Neuronal stem cell (in vitro differentiated cells): Measurements from ENCODE around the gene PLAU.
A peak's percentile ranks its signal among the peaks of the same experiment; 100 is the strongest.

Experiments
- DNase-seq: peaks from one replicate; pipeline ENCODE4 v3.0.0-alpha.2; 2013; ENCODE audit warnings: low spot score
- H2AFZ ChIP-seq: one replicate; pipeline ENCODE4 v1.6.1; 2013; ENCODE audit warnings: mild to moderate bottlenecking, low read length, inconsistent platforms
- H2AK5ac ChIP-seq: 2 replicates; pipeline ENCODE4 v1.6.1; 2013; ENCODE audit warnings: low read depth, mild to moderate bottlenecking, inconsistent platforms, low read length, moderate library complexity, mixed read lengths
- H2BK120ac ChIP-seq: 2 replicates; pipeline ENCODE4 v1.6.1; 2013; ENCODE audit warnings: low read depth, mild to moderate bottlenecking, inconsistent platforms, low read length, moderate library complexity, mixed read lengths
- H2BK12ac ChIP-seq: one replicate; pipeline ENCODE4 v1.6.1; 2013; ENCODE audit warnings: low read length, inconsistent platforms
- H2BK15ac ChIP-seq: 2 replicates; pipeline ENCODE4 v1.6.1; 2013; ENCODE audit warnings: mild to moderate bottlenecking, low read length, inconsistent platforms, mixed read lengths
- H2BK5ac ChIP-seq: one replicate; pipeline ENCODE4 v1.6.1; 2013; ENCODE audit warnings: inconsistent platforms, mild to moderate bottlenecking, low read length, moderate library complexity
- H3K14ac ChIP-seq: one replicate; pipeline ENCODE4 v1.6.1; 2013; ENCODE audit warnings: low read length, inconsistent platforms
- H3K18ac ChIP-seq: 2 replicates; pipeline ENCODE4 v1.6.1; 2013; ENCODE audit warnings: low read length, inconsistent platforms
- H3K23ac ChIP-seq: 2 replicates; pipeline ENCODE4 v1.6.1; 2013; ENCODE audit warnings: low read depth, mild to moderate bottlenecking, mixed read lengths, low read length, inconsistent platforms; ENCODE audit not compliant: poor library complexity
- H3K27ac ChIP-seq: replicated peaks from 3 replicates; pipeline ENCODE4 v1.5.1; 2013; ENCODE audit warnings: low read length, inconsistent platforms
- H3K27me3 ChIP-seq, 3 experiments: 2 replicates each; pipeline ENCODE4 v1.6.1; 2013; ENCODE audit warnings: low read length in 3 of 3, mild to moderate bottlenecking in 2 of 3, inconsistent platforms in 1 of 3, low read depth in 1 of 3, mixed read lengths in 1 of 3, moderate library complexity in 1 of 3; ENCODE audit not compliant: control insufficient read depth in 3 of 3, insufficient read depth in 3 of 3
- H3K36me3 ChIP-seq, 2 donors: replicated peaks in 1 of 2; 2 replicates each; pipeline ENCODE4 v1.6.1; 2013; ENCODE audit warnings: low read length in 2 of 2; ENCODE audit not compliant: control insufficient read depth in 2 of 2, insufficient read depth in 2 of 2
- H3K4ac ChIP-seq: 2 replicates; pipeline ENCODE4 v1.6.1; 2013; ENCODE audit warnings: inconsistent platforms, mild to moderate bottlenecking, low read length, moderate library complexity
- H3K4me1 ChIP-seq, 2 donors: 1 replicate in 1 of 2; 2 replicates in 1 of 2; pipeline ENCODE4 v1.6.1; 2013; ENCODE audit warnings: low read length in 2 of 2, low read depth in 1 of 2; ENCODE audit not compliant: control insufficient read depth in 2 of 2, insufficient read depth in 1 of 2
- H3K4me2 ChIP-seq: one replicate; pipeline ENCODE4 v1.6.1; 2013; ENCODE audit warnings: mild to moderate bottlenecking, low read length, inconsistent platforms; ENCODE audit not compliant: insufficient read depth, poor library complexity, severe bottlenecking
- H3K4me3 ChIP-seq, 2 donors: 2 replicates each; pipeline ENCODE4 v1.5.1; 2013; ENCODE audit warnings: low read length in 2 of 2, mild to moderate bottlenecking in 2 of 2, inconsistent platforms in 1 of 2, moderate library complexity in 1 of 2
- H3K79me1 ChIP-seq: one replicate; pipeline ENCODE4 v1.6.1; 2013; ENCODE audit warnings: low read depth, mild to moderate bottlenecking, inconsistent platforms, low read length, moderate library complexity
- H3K9ac ChIP-seq: one replicate; pipeline ENCODE4 v1.6.1; 2013; ENCODE audit warnings: mild to moderate bottlenecking, low read depth, low read length, inconsistent platforms; ENCODE audit not compliant: poor library complexity
- H3K9me3 ChIP-seq, 2 donors: replicated peaks in 1 of 2; 2 replicates each; pipeline versions ENCODE3 to v1.6.1; 2013; ENCODE audit warnings: low read length in 2 of 2, mild to moderate bottlenecking in 2 of 2, inconsistent platforms in 1 of 2, low read depth in 1 of 2, mixed read lengths in 1 of 2, moderate library complexity in 1 of 2; ENCODE audit not compliant: control insufficient read depth in 2 of 2, insufficient read depth in 1 of 2
- H4K8ac ChIP-seq: one replicate; pipeline ENCODE4 v1.6.1; 2013; ENCODE audit warnings: low read depth, mild to moderate bottlenecking, inconsistent platforms, low read length, moderate library complexity
- H4K91ac ChIP-seq: one replicate; pipeline ENCODE4 v1.6.1; 2013; ENCODE audit warnings: low read length, low read depth, mild to moderate bottlenecking, inconsistent platforms; ENCODE audit not compliant: poor library complexity
- WGBS, 2 donors: extraction: QIAGEN DNeasy Blood & Tissue Kit; methylation state at CpG; one replicate each; pipeline ENCODE4 v1.1.7; 2013; ENCODE audit warnings: missing lambda C conversion rate in 2 of 2, mixed read lengths in 1 of 2; ENCODE audit not compliant: insufficient read length in 2 of 2, insufficient replicate concordance in 1 of 2; ENCODE audit errors: extremely low coverage in 2 of 2; 5-methylcytosine and 5-hydroxymethylcytosine counted together

Gene PLAU

DNA sequence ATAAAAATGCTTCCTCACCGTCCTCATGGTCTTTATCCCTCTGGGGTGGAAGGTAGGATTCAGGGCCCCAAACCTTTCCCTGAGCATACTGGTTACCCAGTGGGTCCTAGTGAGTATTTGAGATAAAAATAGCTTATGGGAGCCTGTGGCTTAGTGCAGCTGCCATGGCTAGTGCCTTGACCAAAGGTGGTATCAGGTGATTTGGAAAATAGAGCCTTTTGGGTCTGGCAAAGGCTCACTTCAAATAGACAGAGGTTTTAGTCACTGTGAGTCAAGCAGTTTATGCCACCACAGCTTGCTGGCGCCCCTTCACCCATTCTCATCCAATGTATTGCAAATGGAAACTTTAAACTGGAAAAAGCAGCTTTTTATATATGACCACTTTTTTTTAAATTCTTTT lies 30.4 kb downstream of the PLAU start:
- Histone ChIP-seq H3K4me2 (no peak overlapping the region), H4K8ac (no peak overlapping the region), H3K9me3 (peaks cover 0 to 3% of the 10 kb centered on the region in 2 donors), H3K36me3 (no peaks in the 10 kb centered on the region), H3K23ac (no peak overlapping the region), H2AFZ (peak overlapping the region; percentile 94), H2BK12ac (no peak overlapping the region), H3K9ac (no peak overlapping the region), H2BK120ac (peak overlapping the region; percentile 0), H3K4ac (no peak overlapping the region), H2BK5ac (no peak overlapping the region), H3K79me1 (no peaks in the 10 kb centered on the region), H2BK15ac (peak overlapping the region; percentile 1), H3K27ac (no peak overlapping the region), H2AK5ac (no peak overlapping the region), H3K14ac (no peak overlapping the region), H3K4me3 (no peak overlapping the region), H3K27me3 (peaks cover 0 to 10% (median 2%) of the 10 kb centered on the region in 3 experiments), H3K18ac (peak overlapping the region; percentile 16), H4K91ac (no peak overlapping the region), H3K4me1 (peaks cover 7 to 8% of the 10 kb centered on the region in 2 donors)
- DNase-seq = no peak
- WGBS, 2 donors = no CpG with 5 or more reads among the region's 2 CpGs

DNA sequence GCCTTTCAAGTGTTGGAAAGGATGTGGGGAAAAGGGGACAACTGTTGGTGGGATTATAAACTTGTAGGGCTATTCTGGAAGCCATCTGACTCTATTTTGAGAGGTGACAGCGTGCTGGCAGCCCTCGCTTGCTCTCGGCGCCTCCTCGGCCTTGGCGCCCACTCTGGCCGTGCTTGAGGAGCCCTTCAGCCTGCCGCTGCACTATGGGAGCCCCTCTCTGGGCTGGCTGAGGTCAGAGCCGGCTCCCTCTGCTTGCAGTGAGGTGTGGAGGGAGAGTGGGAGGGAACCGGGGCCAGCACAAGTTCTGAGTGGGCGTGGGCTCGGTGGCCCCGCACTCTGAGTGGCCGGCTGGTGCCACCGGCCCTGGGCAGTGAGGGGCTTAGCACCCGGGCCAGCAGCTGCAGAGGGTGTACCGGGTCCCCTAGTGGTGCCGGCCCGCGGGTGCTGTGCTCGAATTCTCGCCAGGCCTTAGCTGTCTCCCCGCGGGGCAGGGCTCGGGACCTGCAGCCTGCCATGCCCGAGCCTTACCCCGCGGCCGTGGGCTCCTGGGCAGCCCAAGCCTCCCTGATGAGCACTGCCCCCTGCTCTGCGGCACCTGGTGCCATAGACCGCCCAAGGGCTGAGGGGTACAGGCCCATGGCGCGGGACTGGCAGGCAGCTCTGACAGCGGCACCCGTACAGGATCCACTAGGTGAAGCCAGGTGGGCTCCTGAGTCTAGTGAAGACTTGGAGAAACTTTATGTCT lies 33.6 kb downstream of the PLAU start:
- Histone ChIP-seq H3K79me1 (no peaks in the 10 kb centered on the region), H2BK120ac (no peak overlapping the region), H3K4me1 (peaks cover 7 to 8% of the 10 kb centered on the region in 2 donors), H3K36me3 (no peaks in the 10 kb centered on the region), H4K8ac (no peak overlapping the region), H2BK12ac (no peak overlapping the region), H3K4me3 (no peak overlapping the region), H3K27ac (no peak overlapping the region), H3K4ac (no peak overlapping the region), H3K9ac (no peak overlapping the region), H3K14ac (no peak overlapping the region), H4K91ac (peak overlapping the region; percentile 5), H3K4me2 (no peak overlapping the region), H3K27me3 (peaks cover 0 to 2% (median 0%) of the 10 kb centered on the region in 3 experiments), H2BK5ac (no peak overlapping the region), H3K23ac (no peak overlapping the region), H2AFZ (no peak overlapping the region), H3K9me3 (peaks cover 0 to 3% of the 10 kb centered on the region in 2 donors), H2AK5ac (no peak overlapping the region), H3K18ac (no peak overlapping the region), H2BK15ac (peak overlapping the region; percentile 49)
- WGBS, 2 donors = no CpG with 5 or more reads among the region's 35 CpGs
- no peak for DNase-seq

DNA sequence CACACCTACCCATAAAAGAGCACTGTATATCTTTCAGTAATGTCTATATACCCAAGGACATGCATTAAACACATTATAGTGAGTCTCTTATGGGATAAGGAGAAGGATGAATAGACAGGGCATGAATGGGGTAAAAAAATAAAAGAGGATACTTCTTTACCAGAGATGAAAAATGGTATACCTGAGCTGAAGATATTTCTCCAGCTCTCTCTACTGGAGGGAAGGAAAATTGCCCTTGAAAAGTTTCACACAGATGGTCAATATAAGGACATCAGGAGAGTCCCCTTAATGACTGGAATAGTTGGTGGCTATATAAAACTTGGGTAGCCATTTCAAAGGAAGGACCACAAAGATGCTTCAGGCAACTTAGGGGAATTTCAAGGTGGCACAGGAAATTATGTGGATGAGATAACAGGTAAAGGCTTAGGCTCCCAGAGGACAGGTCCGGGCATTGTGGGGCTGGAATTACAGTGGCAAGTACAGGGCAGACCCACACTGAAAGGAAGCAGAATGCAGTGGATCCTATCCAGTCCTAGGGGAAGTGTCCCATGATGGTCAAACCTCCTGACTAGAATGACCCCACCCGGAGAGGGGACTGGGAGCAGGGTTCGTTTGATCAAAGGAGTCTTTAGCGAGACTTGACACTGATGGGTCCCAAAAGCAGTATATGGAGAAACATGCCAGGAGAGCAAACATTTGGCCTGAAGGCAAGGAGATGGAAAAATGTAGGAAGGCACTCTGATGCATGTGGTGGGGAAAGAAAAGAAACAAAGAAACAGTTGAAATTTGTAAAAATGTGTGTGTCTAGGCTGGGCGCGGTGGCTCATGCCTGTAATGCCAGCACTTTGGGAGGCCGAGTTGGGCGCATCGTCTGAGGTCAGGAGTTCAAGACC lies 35.6 kb downstream of the PLAU start:
- Histone ChIP-seq H3K9me3 (peaks cover 0 to 3% of the 10 kb centered on the region in 2 donors), H2BK5ac (no peak overlapping the region), H3K79me1 (no peaks in the 10 kb centered on the region), H3K18ac (no peak overlapping the region), H4K8ac (no peak overlapping the region), H3K27ac (no peak overlapping the region), H3K9ac (no peak overlapping the region), H3K4me2 (no peak overlapping the region), H2BK12ac (no peak overlapping the region), H3K23ac (no peak overlapping the region), H2AK5ac (no peak overlapping the region), H3K4me1 (peaks cover 4 to 7% of the 10 kb centered on the region in 2 donors), H3K4ac (no peak overlapping the region), H4K91ac (no peak overlapping the region), H3K27me3 (peaks cover 0 to 2% (median 0%) of the 10 kb centered on the region in 3 experiments), H3K36me3 (no peaks in the 10 kb centered on the region), H3K4me3 (no peak overlapping the region), H2BK120ac (no peak overlapping the region), H2BK15ac (no peak overlapping the region), H2AFZ (no peak overlapping the region), H3K14ac (no peak overlapping the region)
- no CpG with 5 or more reads among the region's 9 CpGs for WGBS, 2 donors
- DNase-seq = no peak
